ENCODE measurements around the gene LASP1.

- TF ChIP-seq CTCF (conservative IDR thresholded peaks at IDR 0.05; ENCODE audit: low read depth in 2 of 2) (no peak), EZH2phosphoT487 (IDR thresholded peaks at IDR 0.05; ENCODE audit: unreplicated experiment) (no peak)
Measured at GRCh38 chr17:38869526-38870258, at the start of gene LASP1.

All from GM23338 (cell line).